GM23248 (cell line): ENCODE data around the gene VSIG8. TPM values are rescaled to one million over a fixed set of nuclear protein-coding genes. Genes with fewer than 3 reads are reported as not detected.

ENCODE experiments used
- DNase-seq: peaks from one replicate; pipeline ENCODE4 v3.0.0-alpha.2; 2015
- H2AFZ ChIP-seq: fragments of 200-600 bp; sonication (generic); 2 replicates; pipeline ENCODE4 v1.6.1; 2016; ENCODE audit warnings: antibody characterized with exemption
- H3F3A ChIP-seq: fragments of 200-600 bp; sonication (generic); 2 replicates; pipeline ENCODE4 v1.6.1; 2016; ENCODE audit warnings: mild to moderate bottlenecking, antibody characterized with exemption, mixed run types; ENCODE audit not compliant: insufficient read depth
- H3K27ac ChIP-seq: fragments of 200-600 bp; sonication (generic); 2 replicates; pipeline ENCODE4 v1.5.1; 2016; ENCODE audit warnings: mild to moderate bottlenecking
- H3K27me3 ChIP-seq: fragments of 200-600 bp; sonication (generic); replicated peaks from 2 replicates; pipeline ENCODE4 v1.6.1; 2016; ENCODE audit warnings: mild to moderate bottlenecking; ENCODE audit not compliant: insufficient read depth
- H3K36me3 ChIP-seq: fragments of 200-600 bp; sonication (generic); 2 replicates; pipeline ENCODE4 v1.6.1; 2016; ENCODE audit warnings: low read depth, mild to moderate bottlenecking
- H3K4me1 ChIP-seq: fragments of 200-600 bp; sonication (generic); 2 replicates; pipeline ENCODE4 v1.6.1; 2016; ENCODE audit warnings: mild to moderate bottlenecking; ENCODE audit not compliant: insufficient read depth
- H3K4me2 ChIP-seq: fragments of 200-600 bp; sonication (generic); one replicate; pipeline ENCODE4 v1.6.1; 2016; ENCODE audit warnings: mild to moderate bottlenecking; ENCODE audit not compliant: unreplicated experiment
- H3K4me3 ChIP-seq: fragments of 200-600 bp; sonication (generic); 2 replicates; pipeline ENCODE4 v1.5.1; 2016; ENCODE audit warnings: mild to moderate bottlenecking
- H3K79me2 ChIP-seq: fragments of 200-600 bp; sonication (generic); 2 replicates; pipeline ENCODE4 v1.6.1; 2016; ENCODE audit warnings: mild to moderate bottlenecking; ENCODE audit not compliant: insufficient read depth
- H3K9ac ChIP-seq: fragments of 200-600 bp; sonication (generic); 2 replicates; pipeline ENCODE4 v1.6.1; 2016; ENCODE audit warnings: mild to moderate bottlenecking
- H3K9me2 ChIP-seq: fragments of 200-600 bp; sonication (generic); 2 replicates; pipeline ENCODE4 v1.6.1; 2016; ENCODE audit warnings: mixed run types, mild to moderate bottlenecking, moderate library complexity; ENCODE audit not compliant: insufficient read depth
- H3K9me3 ChIP-seq: fragments of 200-600 bp; sonication (generic); one replicate; pipeline ENCODE4 v1.6.1; 2017; ENCODE audit warnings: low read depth
- H4K20me1 ChIP-seq: fragments of 200-600 bp; sonication (generic); 2 replicates; pipeline ENCODE4 v1.6.0; 2016; ENCODE audit not compliant: insufficient read depth
- EZH2 ChIP-seq: fragments of 200-600 bp; sonication (generic); IDR thresholded peaks from 2 replicates; pipeline ENCODE4 v1.6.1; 2018; ENCODE audit warnings: antibody characterized with exemption, mild to moderate bottlenecking; ENCODE audit not compliant: insufficient read depth, poor library complexity, severe bottlenecking
- EZH2phosphoT487 ChIP-seq: fragments of 200-600 bp; sonication (generic); IDR thresholded peaks from 2 replicates; pipeline ENCODE4 v1.6.1; 2018; ENCODE audit warnings: antibody characterized with exemption, moderate library complexity, mild to moderate bottlenecking, low read depth; ENCODE audit not compliant: insufficient read depth
- WGBS, 2 experiments: methylation state at CpG; one replicate each; pipeline ENCODE4 v1.1.6; 2015 to 2017; ENCODE audit warnings: low lambda C conversion rate in 2 of 2, low coverage in 1 of 2; ENCODE audit errors: missing lambda C conversion rate in 2 of 2; 5-methylcytosine and 5-hydroxymethylcytosine counted together
- in situ Hi-C: fragments of 300-500 bp; cut with MboI; formaldehyde crosslinking; loops from 2 replicates; pipeline ENCODE4 v1.15.0; 2020
- polyA plus RNA-seq: library from polyadenylated mRNA; unstranded; fragments of >200 nt; fragmentation: Nextera tagmentation; extraction: Ambion mirVana; gene quantifications from 2 replicates; pipeline ENCODE4 v1.2.1, GENCODE V29; 2016
- total RNA-seq: library from RNA; depleted of rRNA; stranded (reverse); fragments of >200 nt; shearing (Covaris generic); gene quantifications from 2 replicates; pipeline ENCODE4 v1.2.3, GENCODE V29; 2014

VSIG8 gene
- total and polyA plus RNA-seq, 2 experiments from 2014 or later, result not detected

- no peak for TF ChIP-seq EZH2phosphoT487
- no peak for TF ChIP-seq EZH2
- Histone ChIP-seq H3K27ac (peak overlapping the region; percentile 29), H3K27me3 (no peaks in the 10 kb centered on the region), H3K9me3 (no peaks in the 10 kb centered on the region), H2AFZ (peak overlapping the region; percentile 63), H4K20me1 (no peaks in the 10 kb centered on the region), H3K36me3 (no peaks in the 10 kb centered on the region), H3K79me2 (no peaks in the 10 kb centered on the region), H3K9ac (no peak overlapping the region), H3F3A (peaks cover 6% of the 10 kb centered on the region; the same call in 1 of the 2 replicates), H3K4me2 (peak overlapping the region; percentile 29), H3K4me1 (peaks cover 21% of the 10 kb centered on the region), H3K4me3 (no peak overlapping the region), H3K9me2 (no peaks in the 10 kb centered on the region)
- 6 to 9% methylated on average over 2 of the region's 2 CpGs for WGBS, 2 experiments
- DNase-seq, result peak; percentile 91
- in situ Hi-C loops, result loop anchor here (5.0 to 10.0 kb wide), 2 partner anchors 93 to 725 kb away; no protein-coding TSS in a partner anchor
Measured at GRCh38 chr1:159889821-159890252, 27.4 kb upstream of the VSIG8 start.

- WGBS, 2 experiments, result 90 to 91% methylated on average over 4 of the region's 4 CpGs
- DNase-seq, result no peak
- Histone ChIP-seq H4K20me1 (no peaks in the 10 kb centered on the region), H3F3A (peaks cover 6% of the 10 kb centered on the region; the same call in 1 of the 2 replicates), H3K79me2 (no peaks in the 10 kb centered on the region), H3K27me3 (no peaks in the 10 kb centered on the region), H3K9ac (no peak overlapping the region), H3K4me1 (peaks cover 21% of the 10 kb centered on the region), H3K27ac (peak overlapping the region; percentile 29; the same call in 1 of the 2 replicates), H3K9me2 (no peaks in the 10 kb centered on the region), H3K36me3 (no peaks in the 10 kb centered on the region), H2AFZ (peak overlapping the region; percentile 63; the same call in 1 of the 2 replicates), H3K4me2 (no peak overlapping the region), H3K4me3 (no peak overlapping the region), H3K9me3 (no peaks in the 10 kb centered on the region)
- in situ Hi-C loops, result no loop called here
- TF ChIP-seq EZH2phosphoT487 (no peak), EZH2 (no peak)
Measured at GRCh38 chr1:159889202-159889601, 26.7 kb upstream of the VSIG8 start.

DNA sequence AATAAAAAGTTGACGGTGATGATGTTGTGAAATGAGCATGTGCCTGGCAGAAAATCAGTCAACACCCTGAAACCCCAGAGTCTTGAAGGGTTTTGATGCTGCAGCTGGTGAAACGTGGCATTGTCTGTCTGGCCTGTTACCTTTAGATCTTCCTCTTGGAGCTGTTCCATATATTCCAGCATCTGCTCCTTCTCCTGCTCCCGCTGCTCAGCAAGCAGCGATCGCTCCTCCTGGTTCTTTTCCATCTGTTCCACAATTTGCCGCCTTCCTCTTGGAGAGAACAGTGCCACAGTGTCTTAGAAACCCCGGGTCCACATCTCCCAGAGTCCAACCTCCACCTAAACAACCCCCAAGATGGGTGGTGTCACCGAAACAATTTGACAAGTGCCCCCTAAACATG lies 21.8 kb upstream of the VSIG8 start:
- in situ Hi-C loops, result no loop called here
- H3K79me2 ChIP-seq, result no peaks in the 10 kb centered on the region
- no peaks in the 10 kb centered on the region for H4K20me1 ChIP-seq
- H3K9me2 ChIP-seq, result no peaks in the 10 kb centered on the region
- WGBS, 2 experiments, result 80 to 82% methylated on average over 8 of the region's 8 CpGs
- H3K27ac ChIP-seq, result no peak overlapping the region
- H3K4me2 ChIP-seq, result no peak overlapping the region
- H3K4me1 ChIP-seq, result peaks cover 31% of the 10 kb centered on the region
- H3K9me3 ChIP-seq, result no peaks in the 10 kb centered on the region
- TF ChIP-seq EZH2phosphoT487, result no peak
- no peak for TF ChIP-seq EZH2
- no peak overlapping the region for H3K9ac ChIP-seq
- H3K4me3 ChIP-seq, result no peak overlapping the region
- H3K27me3 ChIP-seq, result no peaks in the 10 kb centered on the region
- no peak overlapping the region for H2AFZ ChIP-seq
- peaks cover 29% of the 10 kb centered on the region for H3F3A ChIP-seq
- H3K36me3 ChIP-seq, result no peaks in the 10 kb centered on the region
- no peak for DNase-seq

GRCh38 chr1:159883134-159883533 lies 20.7 kb upstream of the VSIG8 start:
- Histone ChIP-seq H3K27me3 (no peaks in the 10 kb centered on the region), H2AFZ (no peak overlapping the region), H3K4me1 (peaks cover 36% of the 10 kb centered on the region), H3K9ac (no peak overlapping the region), H3F3A (peaks cover 36% of the 10 kb centered on the region), H4K20me1 (no peaks in the 10 kb centered on the region), H3K4me3 (no peak overlapping the region), H3K79me2 (no peaks in the 10 kb centered on the region), H3K9me2 (no peaks in the 10 kb centered on the region), H3K4me2 (no peak overlapping the region), H3K27ac (no peak overlapping the region), H3K36me3 (no peaks in the 10 kb centered on the region), H3K9me3 (no peaks in the 10 kb centered on the region)
- no peak for DNase-seq
- in situ Hi-C loops, result no loop called here
- TF ChIP-seq EZH2, result no peak
- TF ChIP-seq EZH2phosphoT487, result no peak
- WGBS, 2 experiments, result 57 to 61% methylated on average over 4 of the region's 4 CpGs
